Spinal cord (tissue), 10 donors: ENCODE results near the gene COL8A2. TPM values are rescaled to one million over a fixed set of nuclear protein-coding genes. Genes with fewer than 3 reads are reported as not detected.

Source experiments
- DNase-seq, 6 donors: peaks; one replicate each; pipeline versions ENCODE4 v3.0.0 to v3.0.0-alpha.2; 2013 to 2015; ENCODE audit warnings: low spot score in 6 of 6, low read depth in 4 of 6
- H3K27ac ChIP-seq: one replicate; pipeline ENCODE4 v1.5.1; 2013; ENCODE audit warnings: low read depth, low read length, control low read depth
- H3K27me3 ChIP-seq: one replicate; pipeline ENCODE4 v1.6.1; 2013; ENCODE audit warnings: low read length; ENCODE audit not compliant: control insufficient read depth, insufficient read depth
- H3K36me3 ChIP-seq: one replicate; pipeline ENCODE4 v1.6.1; 2013; ENCODE audit warnings: low read length; ENCODE audit not compliant: control insufficient read depth, insufficient read depth
- H3K4me1 ChIP-seq: one replicate; pipeline ENCODE4 v1.6.1; 2013; ENCODE audit warnings: low read length; ENCODE audit not compliant: control insufficient read depth, insufficient read depth
- H3K4me3 ChIP-seq: one replicate; pipeline ENCODE4 v1.5.1; 2013; ENCODE audit warnings: low read depth, low read length, control low read depth
- H3K9me3 ChIP-seq: one replicate; pipeline ENCODE4 v1.6.1; 2013; ENCODE audit warnings: low read length; ENCODE audit not compliant: control insufficient read depth, insufficient read depth
- WGBS: methylation state at CpG from one replicate; pipeline ENCODE4 v1.1.5; 2013; ENCODE audit warnings: missing lambda C conversion rate; ENCODE audit not compliant: insufficient coverage; 5-methylcytosine and 5-hydroxymethylcytosine counted together
- polyA plus RNA-seq, 2 donors: library from polyadenylated mRNA; unstranded; fragments of 120-200 nt; gene quantifications; one replicate each; pipeline ENCODE4 v1.2.1, GENCODE V29; 2013; ENCODE audit not compliant: insufficient read length in 2 of 2
- total RNA-seq, 2 donors: library from RNA; depleted of rRNA in 1 of 2; stranded (reverse); fragments of 120-200 nt in 1 of 2; fragments of >200 nt in 1 of 2; gene quantifications; one replicate each; pipeline versions ENCODE4 v1.2.3 to v1.2.4, GENCODE V29; 2013 to 2014
- donor health status: healthy.

Gene COL8A2
- total and polyA plus RNA-seq, 4 donors = 3.2 to 32.6 (median 11.5) TPM

DNA sequence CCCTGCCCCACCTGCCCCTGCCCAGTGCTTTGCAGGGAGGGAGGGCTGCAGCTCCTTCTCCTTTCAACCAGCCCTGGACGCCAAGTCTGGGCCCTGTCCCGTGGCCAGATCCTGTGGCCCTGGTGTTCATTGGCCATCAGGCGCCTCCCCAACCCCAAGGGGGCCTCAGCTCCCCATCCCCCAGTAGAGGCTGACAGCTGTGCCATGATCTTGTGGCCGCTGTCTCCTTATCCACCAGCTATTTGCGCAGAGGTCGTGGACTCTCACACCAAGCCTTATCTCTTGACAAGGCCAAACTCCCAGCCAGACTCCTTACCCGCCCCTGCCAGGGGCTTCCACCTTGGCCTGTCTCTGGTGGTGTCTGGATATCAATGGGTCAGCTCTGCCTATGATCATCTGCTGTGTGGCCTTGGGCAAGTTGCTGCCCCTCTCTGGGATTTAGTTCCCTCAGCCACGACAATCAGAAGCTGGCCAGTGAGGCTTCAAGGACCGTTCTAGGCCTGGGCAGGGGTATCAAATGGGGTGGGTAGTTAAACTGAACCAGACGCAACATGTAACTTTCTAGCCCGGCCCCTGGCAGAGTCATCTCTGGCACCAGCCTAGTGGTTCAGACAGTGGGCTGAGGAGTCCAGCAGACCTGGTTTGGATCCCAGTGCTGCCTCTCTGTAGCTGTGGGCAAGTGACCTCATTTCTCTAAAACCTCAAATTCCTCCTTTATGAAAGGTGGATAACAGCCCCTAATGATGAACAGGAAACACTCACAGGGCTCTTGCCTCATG lies 3.3 kb upstream of the COL8A2 start:
- WGBS = 84% methylated on average over 9 of the region's 11 CpGs
- Histone ChIP-seq H3K9me3 (no peaks in the 10 kb centered on the region), H3K27ac (no peak overlapping the region), H3K4me1 (peaks cover 21% of the 10 kb centered on the region), H3K4me3 (no peak overlapping the region), H3K36me3 (no peaks in the 10 kb centered on the region), H3K27me3 (peaks cover 25% of the 10 kb centered on the region)
- no peak for DNase-seq

DNA sequence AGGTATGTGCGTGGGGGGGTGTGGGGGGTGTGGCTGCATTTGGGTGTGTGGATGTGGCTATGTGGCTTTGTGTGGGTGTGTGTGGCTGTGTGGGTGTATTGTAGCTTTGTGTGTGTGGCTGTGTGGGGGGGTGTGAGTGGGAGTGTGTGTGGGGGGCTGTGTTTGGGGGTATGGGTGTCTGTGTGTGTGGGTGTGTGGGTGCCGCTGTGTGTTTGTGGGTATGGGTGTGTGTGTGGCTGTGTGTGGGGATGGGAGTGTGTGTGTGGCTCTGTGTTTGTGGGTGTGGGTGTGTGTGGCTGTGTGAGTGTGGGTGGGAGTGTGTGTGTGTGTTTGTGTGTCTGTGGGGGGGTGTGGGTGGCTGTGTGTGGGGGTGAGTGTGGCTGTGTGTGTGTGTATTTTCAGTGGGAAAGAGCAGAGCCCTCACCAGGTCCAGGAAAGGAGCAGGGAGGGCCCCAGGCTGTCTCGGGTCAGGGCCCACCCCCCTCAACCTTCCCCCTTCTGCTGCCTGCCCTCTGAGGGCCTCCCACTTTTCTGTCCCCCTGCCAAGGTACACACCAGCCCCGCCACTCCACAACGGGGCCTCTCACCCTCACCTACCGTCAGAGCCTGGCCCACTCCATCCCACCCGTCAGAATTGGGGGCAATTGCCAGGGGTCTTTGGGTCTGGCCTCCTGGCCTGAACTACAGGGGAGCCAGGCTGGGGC lies 1.9 kb upstream of the COL8A2 start:
- no peak for DNase-seq
- 65% methylated on average over 5 of the region's 7 CpGs for WGBS
- no peaks in the 10 kb centered on the region for H3K36me3 ChIP-seq
- H3K27me3 ChIP-seq = peaks cover 30% of the 10 kb centered on the region
- H3K4me1 ChIP-seq = peaks cover 25% of the 10 kb centered on the region
- H3K4me3 ChIP-seq = no peak overlapping the region
- no peak overlapping the region for H3K27ac ChIP-seq
- H3K9me3 ChIP-seq = no peaks in the 10 kb centered on the region

DNA sequence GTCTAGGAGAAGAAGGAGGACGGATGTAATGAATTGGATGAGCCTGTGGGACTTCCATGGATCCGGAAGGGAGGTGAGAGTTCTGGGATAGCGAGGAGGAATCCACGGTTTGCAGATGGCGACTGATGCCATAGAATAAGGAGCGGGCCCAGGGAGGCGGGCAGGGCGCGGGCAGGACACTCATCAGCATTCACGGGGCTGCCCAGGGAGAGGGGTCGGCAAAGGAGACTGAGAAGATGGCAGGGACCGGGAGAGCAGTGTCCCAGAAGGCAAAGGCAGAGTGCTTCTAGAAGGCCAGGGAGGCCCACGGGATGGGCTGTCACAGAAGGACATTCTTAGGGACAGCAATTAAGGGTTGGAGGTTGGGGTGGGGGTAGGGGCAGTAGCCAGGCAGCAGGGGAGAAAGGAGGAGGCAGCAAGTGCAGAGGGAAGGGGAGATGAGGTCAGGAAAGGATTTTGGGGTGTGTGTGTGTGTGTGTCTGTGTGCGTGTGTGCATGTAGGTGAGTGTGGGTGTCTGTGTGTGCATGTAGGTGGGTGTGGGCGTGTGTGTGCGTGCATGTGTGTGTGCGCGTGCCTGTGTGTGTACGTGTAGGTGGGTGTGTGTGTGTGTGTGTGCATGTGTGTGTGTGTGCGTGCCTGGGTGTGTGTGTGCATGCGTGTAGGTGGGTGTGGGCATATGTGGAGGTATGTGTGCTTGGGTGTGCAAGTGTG lies 1.1 kb upstream of the COL8A2 start:
- H3K27ac ChIP-seq = peak overlapping the region; percentile 52
- DNase-seq = no peak
- WGBS = 77% methylated on average over 21 of the region's 21 CpGs
- H3K9me3 ChIP-seq = no peaks in the 10 kb centered on the region
- peaks cover 30% of the 10 kb centered on the region for H3K27me3 ChIP-seq
- H3K4me3 ChIP-seq = no peak overlapping the region
- peaks cover 25% of the 10 kb centered on the region for H3K4me1 ChIP-seq
- H3K36me3 ChIP-seq = no peaks in the 10 kb centered on the region

DNA sequence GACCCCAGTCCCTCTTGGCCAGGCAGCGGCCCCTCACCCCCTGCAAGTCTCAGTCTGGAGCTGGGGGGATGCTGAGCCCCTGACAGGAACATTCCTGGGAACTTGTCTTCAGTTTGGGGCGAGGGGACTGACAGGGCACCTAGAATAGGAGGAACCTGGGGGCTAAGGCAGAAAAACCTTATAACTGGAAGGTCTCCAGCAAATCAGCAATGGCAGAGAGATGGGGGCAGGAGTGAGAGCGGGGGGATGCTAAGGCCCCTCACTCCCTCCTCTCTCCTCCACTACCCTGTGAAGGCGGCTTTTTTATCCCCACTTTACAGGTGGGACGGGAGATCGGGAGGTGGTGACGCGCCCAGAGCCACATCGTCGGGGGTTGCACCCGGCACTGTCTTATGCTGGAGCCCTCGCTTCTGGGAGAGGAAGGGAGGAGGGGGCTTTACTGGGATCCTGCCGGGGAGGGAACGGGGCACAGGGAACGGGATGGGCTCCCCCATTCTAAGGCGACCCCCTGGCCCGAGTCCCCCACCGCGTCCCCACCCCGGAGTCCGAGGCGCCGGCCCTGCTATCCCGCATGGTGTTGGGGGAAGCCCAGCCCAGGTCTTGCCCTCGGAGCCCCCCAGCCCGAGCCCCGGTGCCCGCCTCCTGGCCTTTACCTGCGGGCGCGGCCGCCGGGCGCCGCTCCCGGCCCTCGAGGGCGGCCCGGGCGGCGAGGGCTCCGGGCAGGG lies 456 bp downstream of the COL8A2 start:
- H3K9me3 ChIP-seq = no peaks in the 10 kb centered on the region
- H3K27ac ChIP-seq = no peak overlapping the region
- peak overlapping the region; percentile 21 for H3K4me3 ChIP-seq
- 5% methylated on average over 30 of the region's 42 CpGs for WGBS
- peaks cover 30% of the 10 kb centered on the region for H3K27me3 ChIP-seq
- no peak for DNase-seq
- peaks cover 29% of the 10 kb centered on the region for H3K4me1 ChIP-seq
- H3K36me3 ChIP-seq = no peaks in the 10 kb centered on the region

DNA sequence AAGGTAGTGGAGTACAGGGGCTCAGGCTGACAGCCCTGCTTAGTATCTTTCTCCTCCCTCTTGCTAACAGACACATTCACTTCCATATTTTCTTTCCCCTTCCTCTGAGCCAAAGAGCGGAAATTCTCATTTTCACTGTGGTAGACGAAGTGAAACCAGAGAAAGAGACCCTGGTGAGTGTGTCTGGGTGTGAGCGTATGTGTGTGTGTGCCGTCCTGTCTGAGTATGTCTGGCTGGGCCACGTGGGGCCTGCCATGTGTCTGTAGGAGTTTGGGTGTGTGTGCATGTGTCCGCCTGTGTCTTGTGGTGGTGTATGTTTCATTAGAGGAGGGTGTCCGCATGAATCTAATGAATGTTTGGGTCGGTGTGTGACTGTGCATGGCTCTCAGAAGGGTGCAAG lies 1.7 kb downstream of the COL8A2 start:
- Histone ChIP-seq H3K27ac (peak overlapping the region; percentile 42), H3K4me1 (peaks cover 39% of the 10 kb centered on the region), H3K4me3 (no peak overlapping the region), H3K9me3 (no peaks in the 10 kb centered on the region), H3K36me3 (no peaks in the 10 kb centered on the region), H3K27me3 (peaks cover 30% of the 10 kb centered on the region)
- peak in 1 of 6 donors; percentile 50 for DNase-seq
- WGBS = 60% methylated on average over 7 of the region's 8 CpGs

DNA sequence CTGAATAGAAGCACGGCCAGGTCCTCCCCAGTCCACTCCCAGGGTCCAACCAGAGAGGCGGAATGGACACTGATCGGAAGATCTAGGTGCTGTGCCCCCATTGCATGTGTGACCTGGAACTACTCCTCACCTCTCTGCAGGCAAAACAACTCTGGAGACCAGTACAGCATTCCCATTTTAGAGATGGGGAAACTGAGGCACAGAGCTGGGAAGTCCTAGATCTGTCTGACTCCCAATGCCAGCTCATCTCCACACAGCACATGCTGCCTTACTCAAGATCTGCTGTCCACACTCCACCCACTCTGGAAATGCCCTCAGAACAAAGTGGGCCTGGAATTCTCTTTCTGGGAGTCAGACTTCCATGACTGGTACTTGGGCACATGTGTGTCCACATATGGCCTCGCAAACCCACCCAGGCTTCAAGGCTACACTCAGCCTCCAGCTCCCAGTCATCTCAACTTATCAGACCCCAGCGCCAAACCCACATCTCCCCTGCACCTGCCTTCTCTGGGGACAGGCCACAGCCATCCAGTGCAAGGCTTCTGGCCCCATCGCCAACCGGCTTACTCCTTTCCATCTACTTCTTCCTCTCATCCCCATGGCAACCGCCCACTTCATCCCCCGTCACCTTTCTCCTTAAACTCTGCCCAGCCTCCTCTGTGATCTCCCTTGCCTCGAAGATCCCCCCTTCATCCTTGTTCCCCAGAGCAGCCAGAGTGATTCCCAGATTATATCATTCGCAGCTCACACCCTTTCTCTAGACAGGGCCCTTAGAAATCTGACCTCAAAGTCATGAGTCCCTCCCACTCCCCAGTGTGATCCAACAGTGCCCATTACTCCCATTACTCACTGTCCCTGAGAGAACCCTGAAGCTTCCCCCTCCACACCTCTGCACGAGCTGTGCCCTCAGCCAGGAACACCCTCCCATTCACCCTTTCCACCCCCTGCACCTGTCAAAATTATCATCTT lies 2.7 kb downstream of the COL8A2 start:
- Histone ChIP-seq H3K36me3 (no peaks in the 10 kb centered on the region), H3K27ac (no peak overlapping the region), H3K4me3 (no peak overlapping the region), H3K4me1 (peaks cover 42% of the 10 kb centered on the region), H3K9me3 (no peaks in the 10 kb centered on the region), H3K27me3 (peaks cover 30% of the 10 kb centered on the region)
- WGBS = 77% methylated on average over 12 of the region's 12 CpGs
- DNase-seq = no peak

DNA sequence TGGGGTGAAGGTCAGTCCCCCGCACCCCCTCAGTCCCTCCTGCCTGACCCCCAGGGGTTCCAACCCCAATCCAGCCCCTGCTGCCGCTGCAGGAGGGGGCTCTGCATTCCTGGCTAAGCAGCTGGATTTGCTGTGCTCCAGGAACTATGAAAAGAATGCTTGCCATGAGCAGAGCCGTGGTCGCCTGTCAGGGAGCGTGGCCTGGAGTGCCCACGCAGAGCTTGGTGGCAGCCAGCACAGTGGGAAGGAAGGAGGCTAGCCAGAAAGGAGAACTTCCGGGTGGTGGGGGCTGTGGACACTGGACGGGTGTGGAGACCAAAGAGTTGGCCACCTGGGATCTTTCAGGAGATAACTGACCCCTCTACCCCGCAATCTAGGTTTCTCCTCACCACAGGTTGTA lies 5.6 kb downstream of the COL8A2 start:
- H3K9me3 ChIP-seq = no peaks in the 10 kb centered on the region
- WGBS = 67% methylated on average over 7 of the region's 9 CpGs
- no peak overlapping the region for H3K4me3 ChIP-seq
- H3K36me3 ChIP-seq = peaks cover 3% of the 10 kb centered on the region
- no peak for DNase-seq
- H3K27me3 ChIP-seq = peaks cover 14% of the 10 kb centered on the region
- H3K4me1 ChIP-seq = peaks cover 52% of the 10 kb centered on the region
- H3K27ac ChIP-seq = no peak overlapping the region

DNA sequence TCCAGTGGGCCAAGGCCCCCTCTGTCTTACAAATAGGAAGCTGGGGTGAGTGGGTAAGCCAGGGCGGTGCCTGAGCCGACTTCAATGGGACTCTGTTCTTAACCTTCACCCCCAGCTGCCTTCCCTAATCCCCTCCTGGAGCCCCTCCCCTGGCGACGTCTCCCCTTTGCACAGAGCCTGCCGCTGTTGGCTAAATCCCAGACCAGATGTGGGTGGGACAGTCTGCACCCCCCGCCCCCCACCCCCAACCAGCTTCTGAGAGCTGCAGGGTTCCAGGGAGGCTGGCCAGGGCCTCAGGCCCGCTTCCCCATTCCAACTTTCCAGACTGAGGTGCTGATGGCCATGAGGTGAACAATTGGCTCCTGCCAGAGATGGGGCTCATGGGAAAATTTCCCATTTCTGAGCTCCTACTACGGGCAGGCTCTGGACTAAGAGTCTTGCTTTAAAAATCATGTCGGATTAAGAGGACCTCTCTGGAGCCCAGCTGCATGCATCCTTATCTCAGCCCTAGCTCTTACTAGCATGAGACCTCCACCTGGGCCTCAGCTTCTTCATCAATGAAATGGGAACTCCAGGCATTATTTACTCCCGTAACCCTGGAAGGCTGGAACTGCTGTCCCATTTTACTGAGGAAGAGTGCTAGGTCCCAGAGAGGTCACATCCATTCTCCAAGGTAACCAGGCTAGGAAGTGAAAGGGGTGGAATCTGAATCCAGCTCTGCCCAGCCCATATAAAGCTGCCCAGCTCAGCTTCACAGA lies 6.4 kb downstream of the COL8A2 start:
- H3K27ac ChIP-seq = no peak overlapping the region
- H3K4me1 ChIP-seq = peaks cover 49% of the 10 kb centered on the region
- no peaks in the 10 kb centered on the region for H3K9me3 ChIP-seq
- H3K4me3 ChIP-seq = no peak overlapping the region
- H3K27me3 ChIP-seq = peaks cover 5% of the 10 kb centered on the region
- 71% methylated on average over 4 of the region's 10 CpGs for WGBS
- DNase-seq = no peak
- H3K36me3 ChIP-seq = peaks cover 3% of the 10 kb centered on the region
